NCI-H69 (cell line): ENCODE results near the gene CAMK2B.

Experiments used
- DNase-seq: peaks from one replicate; lab custom pipeline; 2025; lab: John Stamatoyannopoulos, UW

CAMK2B gene

DNA sequence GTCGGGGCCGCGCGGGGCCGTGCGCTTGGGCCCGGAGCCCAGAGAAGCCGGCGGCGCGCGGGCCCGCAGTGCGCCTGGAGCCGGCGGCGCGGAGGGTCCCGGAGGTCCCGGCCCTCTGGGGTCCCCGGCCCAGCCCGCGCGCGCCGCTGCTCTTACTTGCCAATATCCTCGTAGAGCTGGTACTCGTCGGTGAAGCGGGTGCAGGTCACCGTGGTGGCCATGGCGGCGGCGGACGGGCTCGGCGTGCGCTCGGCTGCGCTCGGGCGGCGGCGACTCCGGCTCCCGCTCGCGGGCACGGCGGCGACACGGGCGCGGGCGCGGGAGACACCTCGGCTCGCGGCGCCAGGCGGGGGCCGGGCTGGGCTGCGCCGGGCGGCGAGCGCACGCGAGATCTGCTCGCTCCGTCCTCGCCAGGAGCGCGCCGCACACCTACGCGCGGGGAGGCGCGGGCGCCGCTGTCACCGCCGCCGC is at the start of gene CAMK2B:
Gene CAMK2B, minus strand, starts transcription at position 394 of the 471 bp plus-strand sequence. Its CDS starts 173 bp downstream, at position 221.
- DNase-seq, result peak; percentile 77

DNA sequence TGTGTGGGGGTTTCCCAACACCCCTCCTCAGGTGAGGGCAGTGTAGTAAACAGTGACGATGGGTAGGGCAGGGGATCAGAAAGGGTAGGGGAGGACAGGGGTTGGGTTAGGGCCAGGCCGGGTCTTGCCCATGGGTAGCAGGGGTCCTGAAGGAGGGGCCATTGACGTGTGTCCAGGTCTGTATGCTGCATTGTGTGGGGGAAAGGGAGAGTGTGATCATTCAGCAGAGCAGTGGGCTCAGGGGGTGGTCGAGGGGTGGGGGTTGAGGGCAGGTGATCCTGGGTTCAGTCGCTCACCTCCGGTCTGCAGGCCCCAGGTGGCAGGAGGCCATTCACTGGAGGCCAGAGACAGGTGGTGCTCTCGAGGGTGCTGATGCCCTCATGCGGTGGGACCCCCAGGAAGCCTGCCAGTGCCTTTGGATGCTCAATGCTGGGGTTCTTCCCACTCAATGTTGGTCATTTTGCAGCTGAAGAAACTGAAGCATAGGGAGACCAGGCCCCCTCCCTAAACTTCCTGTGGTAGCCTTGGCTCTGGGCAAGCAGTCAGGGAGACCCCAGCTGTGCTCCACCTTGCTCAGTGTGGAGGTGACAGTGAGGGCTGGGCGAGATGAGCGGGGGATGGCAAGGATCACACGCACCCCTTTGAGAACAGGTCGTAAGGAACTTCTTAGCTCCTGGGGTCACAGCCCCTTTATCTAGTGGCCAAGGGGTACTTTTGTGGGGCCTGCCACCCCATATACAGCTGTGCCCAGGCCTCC is 48.8 kb upstream of the CAMK2B start:
- DNase-seq, result no peak

DNA sequence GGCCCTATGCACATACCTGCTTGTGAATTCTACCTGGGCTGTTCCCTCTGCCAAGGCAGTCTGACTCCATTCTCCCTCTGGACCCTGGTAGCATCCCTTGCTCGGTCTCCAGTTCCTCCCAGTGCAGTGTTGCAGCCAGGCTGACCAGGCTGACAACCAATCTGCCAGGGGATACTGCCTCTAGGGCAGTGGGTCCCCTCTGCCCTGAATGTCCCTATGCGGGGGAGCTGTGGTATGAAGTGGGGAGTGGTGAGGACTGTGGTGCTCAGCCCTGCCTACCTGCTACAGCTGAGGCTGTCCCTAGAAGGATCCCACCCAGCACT is 48.0 kb upstream of the CAMK2B start:
- no peak for DNase-seq

DNA sequence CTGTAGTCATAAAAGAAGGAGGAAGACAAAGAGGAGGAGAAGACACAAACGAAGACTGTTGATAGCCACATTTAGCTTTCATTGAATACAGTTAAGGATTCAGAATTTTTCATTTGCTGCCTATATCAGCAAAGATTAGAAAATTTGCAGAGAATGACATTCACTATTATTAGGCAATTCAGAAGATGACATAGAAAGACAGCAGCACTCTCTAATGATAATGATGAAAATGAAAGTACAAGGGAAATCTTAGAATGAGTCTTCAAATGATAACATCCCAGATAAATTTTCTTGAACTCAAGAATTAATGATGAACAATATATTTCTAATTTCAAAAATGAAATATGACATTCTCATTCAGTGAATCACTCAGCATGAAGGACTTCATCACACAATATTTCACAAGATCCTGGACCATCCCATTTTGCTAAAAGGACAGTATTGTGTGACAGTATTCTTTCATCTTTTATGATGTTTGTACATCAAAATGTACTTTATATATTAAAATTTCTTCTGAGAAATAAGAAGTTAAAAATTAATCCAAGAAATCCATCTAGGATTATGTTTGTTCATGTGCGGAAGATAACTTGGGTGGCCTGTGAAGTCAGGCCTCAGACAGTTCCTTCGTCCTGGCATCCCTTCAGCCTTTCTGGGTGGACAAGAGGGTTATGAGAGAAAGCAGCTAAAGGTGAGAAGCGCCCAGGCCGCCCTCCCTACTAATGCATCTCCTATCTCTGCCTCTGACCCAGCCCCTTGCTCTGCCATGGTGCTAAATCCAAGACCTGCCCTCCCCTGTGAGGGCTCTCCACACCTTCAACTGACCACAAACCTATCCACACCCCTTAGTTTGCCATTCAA is 47.4 kb upstream of the CAMK2B start:
- no peak for DNase-seq

DNA sequence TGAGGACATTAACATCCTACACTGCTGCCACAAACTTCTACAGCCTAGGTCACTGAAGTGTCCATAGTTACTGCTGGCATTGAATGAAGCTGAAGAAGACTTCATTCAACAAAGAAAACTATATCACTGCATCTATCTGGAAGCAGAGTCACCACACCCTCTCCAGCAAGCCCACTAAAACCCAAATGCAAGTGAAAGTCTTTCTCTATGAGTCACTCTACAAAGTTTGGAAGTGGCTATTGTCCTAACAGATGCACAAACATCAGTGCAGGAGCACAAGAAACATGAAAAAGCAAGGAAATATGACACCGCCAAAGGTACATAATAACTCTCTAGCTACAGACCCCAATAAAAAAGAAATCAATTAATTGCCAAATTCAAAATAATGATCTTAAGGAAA is 43.5 kb upstream of the CAMK2B start:
- DNase-seq, result no peak

DNA sequence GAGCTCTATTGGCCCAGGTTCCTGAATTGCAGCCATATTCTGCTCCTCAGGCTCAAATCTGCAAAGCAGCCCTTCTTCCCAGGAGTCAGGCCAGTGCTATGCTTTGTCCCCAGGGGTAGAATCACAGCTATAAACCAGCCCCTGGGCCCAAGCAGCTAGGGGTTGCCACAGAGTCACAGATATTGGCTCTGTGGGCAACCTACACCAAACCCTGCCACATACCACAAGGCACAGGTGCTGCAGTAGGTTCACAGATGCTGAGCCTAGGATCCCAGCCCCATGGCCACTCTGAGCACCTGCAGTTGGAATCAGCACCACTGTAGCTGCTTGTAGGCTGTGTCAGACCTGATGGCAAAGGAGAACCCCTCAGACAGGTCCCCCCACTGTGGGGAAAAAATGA is 43.1 kb upstream of the CAMK2B start:
- no peak for DNase-seq

DNA sequence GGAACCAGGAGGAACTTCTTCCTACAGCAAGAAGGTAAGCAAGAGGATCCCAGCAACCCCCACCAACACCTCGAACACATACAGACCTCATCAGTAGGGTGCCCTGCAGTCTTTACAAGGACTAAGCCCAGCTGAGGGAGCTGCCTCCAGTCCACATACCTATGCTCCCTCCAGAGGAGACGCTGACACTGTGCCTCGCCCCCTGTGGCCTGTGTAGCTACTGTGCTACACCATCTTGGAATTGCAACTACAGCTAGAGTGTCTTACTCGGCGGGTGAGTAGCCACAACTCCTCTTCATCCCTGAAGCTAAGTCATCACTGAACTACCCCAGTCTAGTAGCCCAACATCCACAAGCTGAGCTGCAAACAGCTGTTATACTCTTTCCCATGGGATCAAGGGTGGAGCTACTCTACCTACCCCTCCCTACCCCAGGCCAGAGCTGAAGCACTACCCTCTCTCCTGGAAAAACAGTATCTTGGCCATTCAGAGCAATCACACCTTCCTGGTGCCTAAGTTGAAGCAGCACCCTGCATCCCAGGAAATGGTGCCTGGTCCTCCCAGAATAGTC is 42.2 kb upstream of the CAMK2B start:
- DNase-seq, result no peak

DNA sequence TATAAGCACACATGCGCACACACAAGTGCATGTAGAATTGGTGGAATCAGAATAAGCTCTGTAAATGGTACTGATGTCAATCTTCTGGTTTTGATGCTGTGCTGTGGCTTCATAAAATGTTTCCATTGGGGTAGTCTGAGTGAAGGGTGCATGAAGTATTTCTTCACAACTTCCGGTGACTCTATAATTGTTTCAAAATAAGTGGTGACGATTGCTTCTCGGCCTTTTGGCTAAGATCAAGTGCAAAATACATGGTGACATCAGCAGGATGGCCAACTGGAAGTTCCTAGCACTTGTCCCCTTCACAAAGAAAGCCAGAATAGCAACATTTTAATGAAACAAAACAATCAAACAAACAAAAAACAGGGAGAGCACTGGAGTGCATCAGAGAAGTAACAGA is 41.6 kb upstream of the CAMK2B start:
- DNase-seq, result no peak

DNA sequence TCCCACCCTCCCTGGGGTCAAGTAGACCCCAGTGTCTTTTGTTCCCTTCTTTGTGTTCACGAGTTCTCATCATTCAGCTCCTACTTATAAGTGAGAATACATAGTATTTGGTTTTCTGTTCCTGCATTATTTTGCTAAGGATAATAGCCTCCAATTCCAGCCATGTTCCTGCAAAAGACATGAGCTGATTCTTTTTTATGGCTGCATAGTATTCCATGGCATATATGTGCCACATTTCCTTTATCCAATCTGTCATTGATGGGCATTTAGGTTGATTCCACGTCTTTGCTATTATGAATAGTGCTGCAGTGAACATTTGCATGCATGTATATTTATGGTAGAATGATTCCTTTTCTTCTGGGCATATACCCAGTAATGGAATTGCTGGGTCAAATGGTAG is 28.3 kb upstream of the CAMK2B start:
- DNase-seq, result no peak

DNA sequence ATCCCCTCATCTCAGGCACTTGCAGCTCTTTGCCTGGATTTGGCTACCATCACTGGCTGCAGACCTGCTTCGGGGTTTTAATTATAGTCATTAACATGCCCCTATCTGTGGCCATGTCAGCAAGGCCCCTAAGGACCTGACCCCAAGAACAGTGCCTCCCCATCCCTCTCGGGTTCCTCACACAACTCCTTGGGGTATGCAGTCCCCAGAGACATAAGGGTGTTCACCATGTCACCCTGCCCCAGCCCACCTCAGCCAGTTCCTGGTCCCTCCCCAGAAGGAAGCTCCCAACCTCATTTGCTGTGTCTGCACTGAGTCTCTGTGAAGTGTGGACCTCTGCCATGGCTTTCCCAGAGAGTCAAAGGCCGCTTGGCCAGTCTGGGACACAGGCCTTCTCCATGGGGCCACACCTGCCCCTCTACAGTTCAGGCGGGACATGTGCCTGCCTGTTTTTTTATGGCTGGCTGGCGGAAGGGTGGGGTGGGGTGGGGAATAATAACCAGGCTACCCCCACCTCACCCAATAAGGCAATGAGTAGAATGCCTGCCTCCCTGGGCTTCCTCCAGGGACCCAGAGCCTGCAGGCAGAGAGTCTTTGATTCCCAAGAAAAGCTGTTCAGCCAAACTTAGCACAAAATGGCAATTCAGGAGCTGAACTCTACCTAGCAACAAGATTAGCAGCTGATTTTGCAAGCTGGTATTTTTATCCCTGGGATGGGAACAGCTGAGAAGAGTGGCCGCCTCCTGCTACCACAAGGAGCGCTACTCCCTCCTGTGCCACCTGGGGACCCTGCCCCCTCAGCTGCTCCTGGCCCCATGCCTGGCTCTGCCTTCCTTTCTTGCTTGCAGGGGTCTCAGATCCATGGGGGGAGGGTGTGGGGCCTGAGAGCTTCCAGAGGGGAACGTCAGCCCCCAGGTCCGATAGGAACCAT is 23.7 kb upstream of the CAMK2B start:
- DNase-seq, result peak; percentile 20

DNA sequence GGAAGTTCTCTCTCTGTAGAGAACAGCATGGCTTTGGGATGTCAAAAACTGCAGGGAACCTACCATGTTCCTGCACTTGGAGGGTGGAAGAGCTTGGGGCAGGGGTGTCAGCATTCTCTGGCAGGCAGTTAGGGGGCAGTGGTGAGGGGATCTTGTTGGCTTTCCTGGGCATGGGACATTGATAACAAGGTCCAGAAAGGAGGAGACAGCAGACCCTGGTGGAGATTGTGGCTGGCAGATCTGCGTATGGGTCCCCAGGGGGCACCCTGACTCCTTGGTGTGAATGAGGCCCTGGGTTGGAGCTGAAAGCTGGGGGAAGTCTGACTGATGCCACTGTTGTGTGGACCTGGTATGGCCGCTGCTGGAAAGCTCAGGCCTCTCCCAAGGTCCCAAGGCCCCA is 22.9 kb upstream of the CAMK2B start:
- peak; percentile 26 for DNase-seq

- no peak for DNase-seq
These were observed 22.2 kb upstream of the CAMK2B start for GRCh38 chr7:44347546-44348114.

- no peak for DNase-seq
These were observed 20.7 kb upstream of the CAMK2B start for GRCh38 chr7:44346063-44346462.

GRCh38 chr7:44341401-44341800 is 16.0 kb upstream of the CAMK2B start:
- no peak for DNase-seq

DNA sequence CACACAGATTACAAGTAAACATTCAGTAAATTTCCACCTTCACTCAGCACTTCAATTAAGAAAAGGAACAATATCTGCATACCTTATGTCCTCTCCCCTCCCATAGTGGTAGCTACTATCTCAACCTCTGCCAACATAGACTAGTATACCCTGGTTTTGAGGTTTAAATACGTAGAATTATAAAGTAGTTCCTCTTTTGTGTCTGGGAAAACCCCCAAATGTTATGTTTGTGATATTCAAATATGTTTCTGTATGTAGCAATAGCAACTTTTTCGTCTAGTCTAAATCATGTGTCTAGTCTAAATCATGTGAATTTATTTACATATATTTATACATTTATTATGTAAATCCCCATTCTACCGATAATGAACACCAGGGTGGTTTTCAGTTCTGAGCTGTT is 13.2 kb upstream of the CAMK2B start:
- DNase-seq, result no peak

- DNase-seq, result no peak
These were observed 11.1 kb upstream of the CAMK2B start for GRCh38 chr7:44336491-44336890.

GRCh38 chr7:44335184-44335583 is 9.8 kb upstream of the CAMK2B start:
- no peak for DNase-seq

DNA sequence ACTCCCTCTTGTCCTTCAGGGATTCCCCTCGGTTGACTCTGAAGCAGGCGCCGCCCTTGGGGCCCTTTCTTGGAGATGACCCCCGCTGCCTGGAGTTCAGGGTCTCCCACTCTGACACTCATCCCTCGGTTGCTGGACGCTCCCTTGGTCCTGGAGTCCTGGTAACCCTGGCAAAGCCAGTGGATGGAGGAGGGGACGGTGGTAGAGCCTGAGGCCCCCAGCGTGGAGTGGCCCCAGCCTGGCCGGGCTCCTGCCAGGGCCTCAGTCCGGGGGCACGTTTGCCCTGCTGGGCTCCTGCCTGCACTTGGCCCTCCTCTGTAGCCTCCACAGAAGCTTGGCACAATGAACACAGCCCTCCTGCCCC is 9.3 kb upstream of the CAMK2B start:
- DNase-seq, result no peak

- peak; percentile 34 for DNase-seq
These were observed 8.7 kb upstream of the CAMK2B start for GRCh38 chr7:44333911-44334733.

DNA sequence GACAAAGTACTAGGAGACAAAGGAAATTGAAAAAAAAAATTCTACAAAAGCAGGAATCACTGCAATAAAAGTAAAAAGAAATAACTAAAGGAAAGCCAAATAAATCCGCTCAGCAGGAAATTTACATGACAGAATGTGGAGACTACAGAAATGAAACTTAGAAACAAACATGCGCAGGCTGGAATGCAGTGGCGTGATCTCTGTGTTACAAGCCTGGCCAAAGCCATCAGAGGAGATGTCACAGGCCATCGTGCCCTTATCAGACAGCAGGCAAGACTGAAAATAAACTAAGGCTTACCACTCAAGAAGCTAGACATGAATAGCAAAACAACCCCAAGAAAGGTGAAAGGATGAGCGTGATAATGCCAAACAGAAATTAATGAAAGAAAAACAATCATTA is 6.3 kb upstream of the CAMK2B start:
- DNase-seq, result no peak

DNA sequence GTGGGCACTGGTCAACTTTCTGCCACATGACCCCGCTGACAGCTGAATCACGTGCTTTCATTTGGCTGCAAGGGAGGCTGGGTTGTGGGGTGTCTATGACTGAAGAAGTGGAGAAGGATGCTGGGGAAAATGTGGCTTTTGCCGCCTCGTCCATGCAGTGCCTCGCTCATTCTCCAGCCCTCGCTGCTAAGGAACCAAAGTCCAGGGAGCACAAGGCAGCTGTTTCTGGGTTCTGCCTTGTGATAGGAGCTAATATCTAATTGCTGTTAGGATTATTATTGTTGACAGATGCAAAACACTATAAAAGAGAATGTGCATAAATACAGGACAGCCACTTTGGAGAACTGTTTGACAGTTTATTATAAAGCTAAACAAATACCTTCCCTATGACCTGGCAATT is 4.9 kb upstream of the CAMK2B start:
- DNase-seq, result no peak
